ENCODE measurements around the gene SLC39A5.
"Not testable (repeated sequence)": the region's sequence is repeated elsewhere in the genome, so short reads cannot be mapped to it uniquely, and the experiment has no call there.

SLC39A5 gene

DNA sequence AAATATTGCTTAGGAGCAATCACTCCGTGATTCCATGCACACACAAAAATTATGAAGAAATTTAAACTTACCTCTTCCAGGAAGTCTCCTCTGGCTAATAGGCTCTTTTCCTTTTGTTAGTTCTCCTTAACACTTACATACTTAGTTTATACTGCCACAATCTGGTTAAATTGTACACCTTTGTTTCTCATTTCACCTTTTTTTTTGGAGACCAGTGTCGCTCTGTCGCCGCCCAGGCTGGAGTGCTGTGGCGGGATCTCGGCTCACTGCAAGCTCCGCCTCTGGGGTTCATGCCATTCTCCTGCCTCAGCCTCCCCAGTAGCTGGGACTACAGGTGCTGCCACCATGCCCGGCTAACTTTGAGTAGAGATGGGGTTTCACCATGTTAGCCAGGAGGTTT is 30.5 kb downstream of the SLC39A5 start:
- DNase-seq (ENCODE audit: low spot score), result no peak
- in situ Hi-C loops (cut with MboI; ENCODE audit: low sequenced_read_pairs, unreplicated experiment), result no loop called here
- TF ChIP-seq, protein P1, sequence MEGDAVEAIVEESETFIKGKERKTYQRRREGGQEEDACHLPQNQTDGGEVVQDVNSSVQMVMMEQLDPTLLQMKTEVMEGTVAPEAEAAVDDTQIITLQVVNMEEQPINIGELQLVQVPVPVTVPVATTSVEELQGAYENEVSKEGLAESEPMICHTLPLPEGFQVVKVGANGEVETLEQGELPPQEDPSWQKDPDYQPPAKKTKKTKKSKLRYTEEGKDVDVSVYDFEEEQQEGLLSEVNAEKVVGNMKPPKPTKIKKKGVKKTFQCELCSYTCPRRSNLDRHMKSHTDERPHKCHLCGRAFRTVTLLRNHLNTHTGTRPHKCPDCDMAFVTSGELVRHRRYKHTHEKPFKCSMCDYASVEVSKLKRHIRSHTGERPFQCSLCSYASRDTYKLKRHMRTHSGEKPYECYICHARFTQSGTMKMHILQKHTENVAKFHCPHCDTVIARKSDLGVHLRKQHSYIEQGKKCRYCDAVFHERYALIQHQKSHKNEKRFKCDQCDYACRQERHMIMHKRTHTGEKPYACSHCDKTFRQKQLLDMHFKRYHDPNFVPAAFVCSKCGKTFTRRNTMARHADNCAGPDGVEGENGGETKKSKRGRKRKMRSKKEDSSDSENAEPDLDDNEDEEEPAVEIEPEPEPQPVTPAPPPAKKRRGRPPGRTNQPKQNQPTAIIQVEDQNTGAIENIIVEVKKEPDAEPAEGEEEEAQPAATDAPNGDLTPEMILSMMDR (IDR thresholded peaks at IDR 0.05; ENCODE audit: borderline replicate concordance, control extremely low read depth, extremely low read depth, insufficient read depth, missing control alignments), result no peak

DNA sequence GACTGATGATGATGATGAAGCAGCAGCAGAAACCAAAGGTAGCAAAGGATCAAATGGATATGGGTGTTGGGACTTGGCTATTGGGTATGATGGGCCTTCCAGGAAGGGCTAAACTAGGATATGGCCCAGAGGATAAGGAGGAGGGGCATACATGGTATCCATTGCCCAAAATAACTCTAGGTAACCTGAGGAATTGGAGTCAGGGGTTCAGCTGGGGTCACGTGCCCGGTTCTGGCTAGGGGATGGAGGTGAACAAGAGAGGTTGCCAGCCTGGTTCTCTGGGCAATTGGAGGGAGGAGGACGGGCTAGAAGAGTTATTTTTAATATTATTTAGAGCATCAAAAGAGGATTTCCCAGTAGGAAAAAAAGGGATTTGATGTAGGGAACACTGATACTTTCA is 31.1 kb downstream of the SLC39A5 start:
- in situ Hi-C loops (cut with MboI; ENCODE audit: low sequenced_read_pairs, unreplicated experiment), result no loop called here
- TF ChIP-seq, protein P1 (IDR thresholded peaks at IDR 0.05; ENCODE audit: borderline replicate concordance, control extremely low read depth, extremely low read depth, insufficient read depth, missing control alignments), result no peak

DNA sequence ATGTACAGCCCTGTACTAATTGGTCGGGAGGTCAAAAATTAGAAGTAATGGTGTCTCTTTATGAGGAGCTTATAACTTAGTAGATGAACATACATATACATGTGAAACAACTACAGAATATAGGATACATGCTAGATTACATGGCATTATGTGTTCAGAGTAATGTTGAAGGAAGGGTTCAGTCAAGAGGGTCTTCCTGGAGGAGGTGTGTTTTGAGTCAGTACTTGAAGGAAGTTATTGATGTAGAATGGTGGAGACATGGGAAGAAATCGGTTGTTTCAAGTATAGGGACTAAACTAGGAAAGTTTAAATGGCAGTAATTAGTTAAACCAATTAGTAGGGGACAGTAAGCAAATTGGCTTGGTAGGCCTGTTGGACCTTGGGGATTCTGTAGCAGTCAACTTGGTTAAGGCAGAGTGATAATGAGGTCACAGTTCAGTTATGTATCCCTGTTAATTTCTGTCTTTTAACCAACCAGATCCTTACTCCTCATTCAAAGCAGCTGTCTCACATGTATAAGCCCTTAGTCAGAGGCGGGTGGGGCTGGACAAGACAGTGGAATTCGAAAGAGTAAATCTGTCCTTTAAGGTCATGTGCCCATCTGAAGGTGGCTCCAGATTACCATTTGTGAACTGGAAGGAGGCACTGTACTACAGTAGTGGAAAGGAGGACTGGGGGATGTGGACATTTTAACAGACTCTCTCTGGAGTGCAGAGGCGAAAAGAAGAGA is 31.8 kb downstream of the SLC39A5 start:
- in situ Hi-C loops (cut with MboI; ENCODE audit: low sequenced_read_pairs, unreplicated experiment), result no loop called here
- no peak for DNase-seq (ENCODE audit: low spot score)
- TF ChIP-seq, protein P1 (IDR thresholded peaks at IDR 0.05; ENCODE audit: borderline replicate concordance, control extremely low read depth, extremely low read depth, insufficient read depth, missing control alignments), result no peak

More for the DNA sequence above, 31.1 kb downstream of the SLC39A5 start:
- no peak for DNase-seq (ENCODE audit: low spot score)

DNA sequence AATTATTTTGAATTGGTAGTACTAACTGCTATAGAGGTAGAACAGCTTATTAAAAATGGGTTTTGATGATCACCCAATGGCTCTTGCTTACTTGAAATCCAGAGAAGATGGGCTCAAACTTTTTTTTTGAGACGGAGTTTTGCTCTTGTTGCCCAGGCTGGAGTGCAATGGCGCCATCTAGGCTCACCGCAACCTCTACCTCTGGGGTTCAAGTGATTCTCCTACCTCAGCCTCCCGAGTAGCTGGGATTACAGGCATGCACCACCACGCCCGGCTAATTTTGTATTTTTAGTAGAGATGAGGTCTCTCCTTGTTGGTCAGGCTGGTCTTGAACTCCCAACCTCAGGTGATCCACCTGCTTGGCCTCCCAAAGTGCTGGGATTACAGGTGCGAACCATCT is 33.1 kb downstream of the SLC39A5 start:
- in situ Hi-C loops (cut with MboI; ENCODE audit: low sequenced_read_pairs, unreplicated experiment); DNase-seq (ENCODE audit: low spot score): not testable (repeated sequence)

DNA sequence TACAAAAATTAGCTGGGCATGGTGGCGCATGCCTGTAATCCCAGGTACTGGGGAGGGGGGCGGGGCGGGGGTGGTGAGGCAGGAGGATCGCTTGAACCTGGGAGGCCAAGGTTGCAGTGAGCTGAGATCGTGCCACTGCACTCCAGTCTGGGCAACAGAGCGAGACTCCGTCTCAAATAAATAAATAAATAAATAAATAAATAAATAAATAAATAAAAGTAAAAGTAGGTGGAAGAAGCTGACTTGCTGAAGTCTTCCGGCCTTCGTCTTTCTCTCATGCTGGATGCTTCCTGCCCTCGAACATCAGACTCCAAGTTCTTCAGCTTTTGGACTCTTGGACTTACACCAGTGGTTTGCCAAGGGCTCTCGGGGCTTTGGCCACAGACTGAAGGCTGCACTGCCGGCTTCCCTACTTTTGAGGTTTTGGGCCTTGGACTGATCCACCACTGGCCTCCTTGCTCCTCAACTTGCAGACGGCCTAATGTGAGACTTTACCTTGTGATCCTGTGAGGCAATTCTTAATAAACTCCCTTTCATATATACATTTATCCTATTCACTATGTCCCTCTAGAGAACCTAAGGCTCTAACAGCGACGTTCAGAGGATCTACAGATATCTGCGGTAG is 36.3 kb downstream of the SLC39A5 start:
- in situ Hi-C loops (cut with MboI; ENCODE audit: low sequenced_read_pairs, unreplicated experiment), result not testable (repeated sequence)

DNA sequence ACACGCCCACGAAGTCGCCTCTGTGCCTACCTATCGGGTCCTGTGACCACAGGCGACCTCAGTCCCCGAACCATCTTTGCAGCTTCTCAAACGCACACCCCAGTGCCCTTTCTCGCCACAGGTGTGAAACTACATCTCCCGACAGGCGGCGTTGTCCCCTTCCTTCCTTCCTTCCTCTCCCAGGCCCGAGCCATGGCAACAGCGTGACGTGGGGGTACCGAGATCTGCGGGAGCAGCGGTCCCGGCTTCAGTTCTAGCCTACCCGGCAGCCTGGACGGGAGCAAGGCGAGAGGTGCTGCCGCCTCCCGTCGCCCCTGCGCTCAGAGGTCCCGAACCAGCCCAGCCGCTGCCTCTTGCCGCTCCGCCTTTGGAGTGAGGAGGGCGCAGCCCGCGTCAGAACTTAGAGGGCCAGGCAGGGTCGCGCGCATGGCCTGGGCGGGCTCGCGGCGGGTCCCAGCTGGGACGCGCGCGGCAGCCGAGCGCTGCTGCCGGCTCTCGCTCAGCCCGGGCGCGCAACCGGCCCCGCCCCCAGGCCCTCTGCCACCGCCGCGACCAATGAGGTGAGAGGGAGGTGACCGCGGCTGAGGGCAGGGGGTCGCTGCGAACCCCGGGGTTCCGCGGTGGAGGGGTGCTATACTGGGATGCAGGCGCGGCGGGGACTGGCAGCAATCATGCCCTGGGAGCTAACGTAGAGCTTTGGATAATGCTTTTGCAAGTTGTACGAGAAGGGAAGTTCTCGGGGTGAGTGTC is 37.0 kb downstream of the SLC39A5 start, which contains the start of gene COQ10A:
Gene COQ10A (plus strand): TSS at position 250 of the 750 bp plus-strand sequence. CDS start 177 bp downstream, at position 427.
- TF ChIP-seq, protein P1 (IDR thresholded peaks at IDR 0.05; ENCODE audit: borderline replicate concordance, control extremely low read depth, extremely low read depth, insufficient read depth, missing control alignments), result peak; percentile 31
- peak; percentile 96 for DNase-seq (ENCODE audit: low spot score)
- in situ Hi-C loops (cut with MboI; ENCODE audit: low sequenced_read_pairs, unreplicated experiment), result no loop called here

More for the DNA sequence above, 36.3 kb downstream of the SLC39A5 start:
- not testable (repeated sequence) for DNase-seq (ENCODE audit: low spot score)

DNA sequence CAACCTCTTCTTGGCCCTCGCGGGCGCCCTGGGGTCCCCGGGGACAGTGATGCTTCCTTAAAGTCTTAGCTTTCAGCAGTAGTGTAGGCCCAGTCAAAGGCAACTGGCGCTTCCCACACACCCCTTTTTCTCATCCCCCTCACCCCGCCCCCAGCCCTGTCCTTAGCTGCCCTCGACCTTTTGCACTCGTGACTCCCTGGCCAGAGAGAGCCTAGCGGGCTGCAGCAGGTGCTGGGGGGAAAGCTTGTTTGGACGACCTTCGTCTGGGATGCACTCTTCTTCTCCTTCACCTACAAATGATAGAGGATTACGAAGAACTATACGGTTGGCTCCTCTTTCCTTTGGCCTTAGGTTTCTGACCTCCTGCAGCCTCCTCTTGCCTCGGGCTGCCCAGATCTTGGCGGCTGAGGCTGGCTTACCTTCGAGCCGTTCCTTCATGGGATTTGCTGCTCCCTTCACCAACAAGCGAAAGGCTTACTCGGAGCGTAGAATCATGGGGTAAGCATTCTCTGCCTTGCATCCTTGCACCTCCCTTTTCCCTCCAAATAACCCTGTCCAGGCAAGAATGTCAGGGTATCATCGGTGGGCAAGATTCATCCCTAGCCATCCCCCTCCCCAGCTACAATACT is 37.7 kb downstream of the SLC39A5 start:
- TF ChIP-seq, protein P1 (IDR thresholded peaks at IDR 0.05; ENCODE audit: borderline replicate concordance, control extremely low read depth, extremely low read depth, insufficient read depth, missing control alignments), result no peak
- DNase-seq (ENCODE audit: low spot score), result peak; percentile 54

More for the DNA sequence above, 37.7 kb downstream of the SLC39A5 start:
- in situ Hi-C loops (cut with MboI; ENCODE audit: low sequenced_read_pairs, unreplicated experiment), result no loop called here
